Liver (tissue), 9 donors: ENCODE results near the gene ZSCAN10. TPM values are rescaled to one million over a fixed set of nuclear protein-coding genes. Genes with fewer than 3 reads are reported as not detected.

Source experiments
- DNase-seq: peaks from one replicate; pipeline ENCODE4 v3.0.0-alpha.2; 2017; ENCODE audit warnings: low spot score
- H3K27ac ChIP-seq, 2 donors: one replicate each; pipeline ENCODE4 v1.7.0; 2013; ENCODE audit warnings: inconsistent platforms in 2 of 2, low read length in 2 of 2, control low read depth in 1 of 2, low read depth in 1 of 2, mild to moderate bottlenecking in 1 of 2
- H3K27me3 ChIP-seq, 4 donors: one replicate each; pipeline versions ENCODE4 v1.6.1 to v1.7.0; 2013; ENCODE audit warnings: low read length in 3 of 4, inconsistent platforms in 1 of 4, mild to moderate bottlenecking in 1 of 4, moderate library complexity in 1 of 4; ENCODE audit not compliant: control insufficient read depth in 4 of 4, insufficient read depth in 4 of 4
- H3K36me3 ChIP-seq, 4 donors: one replicate each; pipeline versions ENCODE4 v1.6.1 to v1.7.0; 2013; ENCODE audit warnings: low read length in 3 of 4, mild to moderate bottlenecking in 3 of 4, low read depth in 1 of 4, moderate library complexity in 1 of 4; ENCODE audit not compliant: control insufficient read depth in 4 of 4, insufficient read depth in 3 of 4
- H3K4me1 ChIP-seq, 4 donors: one replicate each; pipeline versions ENCODE4 v1.6.1 to v1.7.0; 2013; ENCODE audit warnings: low read length in 3 of 4, mild to moderate bottlenecking in 3 of 4, moderate library complexity in 1 of 4; ENCODE audit not compliant: control insufficient read depth in 4 of 4, insufficient read depth in 4 of 4
- H3K4me3 ChIP-seq, 3 donors: one replicate each; pipeline versions ENCODE4 v1.6.1 to v1.7.0; 2013; ENCODE audit warnings: low read length in 3 of 3, control low read depth in 1 of 3, low read depth in 1 of 3, mild to moderate bottlenecking in 1 of 3
- H3K9ac ChIP-seq, 2 donors: one replicate each; pipeline ENCODE4 v1.7.0; 2013; ENCODE audit warnings: low read length in 2 of 2, mild to moderate bottlenecking in 2 of 2, moderate library complexity in 2 of 2, control low read depth in 1 of 2, low read depth in 1 of 2
- H3K9me3 ChIP-seq, 4 donors: one replicate each; pipeline versions ENCODE4 v1.6.1 to v1.7.0; 2013; ENCODE audit warnings: low read length in 3 of 4; ENCODE audit not compliant: control insufficient read depth in 4 of 4
- EGR1 ChIP-seq, 2 donors: IDR thresholded peaks; 2 replicates each; pipeline ENCODE4 v1.6.1; 2016 to 2018; ENCODE audit warnings: antibody characterized with exemption in 2 of 2, low read depth in 2 of 2
- FOXA1 ChIP-seq: IDR thresholded peaks from 2 replicates; pipeline ENCODE4 v1.6.1; 2016; ENCODE audit warnings: antibody characterized with exemption
- FOXA2 ChIP-seq: IDR thresholded peaks from 2 replicates; pipeline ENCODE4 v1.6.1; 2016; ENCODE audit warnings: antibody characterized with exemption
- GABPA ChIP-seq, 2 donors: IDR thresholded peaks in 1 of 2; conservative IDR thresholded peaks in 1 of 2; 2 replicates each; pipeline ENCODE4 v1.6.1; 2016; ENCODE audit warnings: antibody characterized with exemption in 2 of 2, mild to moderate bottlenecking in 1 of 2, moderate library complexity in 1 of 2
- HNF4A ChIP-seq, 2 donors: conservative IDR thresholded peaks; 2 replicates each; pipeline ENCODE4 v1.6.1; 2016; ENCODE audit warnings: antibody characterized with exemption in 2 of 2, mild to moderate bottlenecking in 2 of 2
- HNF4G ChIP-seq: IDR thresholded peaks from 2 replicates; pipeline ENCODE4 v1.6.1; 2016; ENCODE audit warnings: antibody characterized with exemption
- JUND ChIP-seq, 2 donors: IDR thresholded peaks; 2 replicates each; pipeline ENCODE4 v1.6.1; 2016; ENCODE audit warnings: antibody characterized with exemption in 2 of 2
- NR2F2 ChIP-seq: IDR thresholded peaks from 2 replicates; pipeline ENCODE4 v1.6.1; 2016; ENCODE audit warnings: antibody characterized with exemption
- RAD21 ChIP-seq, 2 donors: IDR thresholded peaks; 2 replicates each; pipeline ENCODE4 v1.6.1; 2016; ENCODE audit warnings: antibody characterized with exemption in 2 of 2, mild to moderate bottlenecking in 2 of 2
- RXRA ChIP-seq, 2 donors: IDR thresholded peaks; 2 replicates each; pipeline ENCODE4 v1.6.1; 2017 to 2018; ENCODE audit warnings: antibody characterized with exemption in 2 of 2, mild to moderate bottlenecking in 1 of 2
- SP1 ChIP-seq: IDR thresholded peaks from 2 replicates; pipeline ENCODE4 v1.6.1; 2018; ENCODE audit warnings: antibody characterized with exemption, mild to moderate bottlenecking
- TAF1 ChIP-seq: conservative IDR thresholded peaks from 2 replicates; pipeline ENCODE4 v1.6.1; 2016; ENCODE audit warnings: antibody characterized with exemption, mild to moderate bottlenecking
- YY1 ChIP-seq: IDR thresholded peaks from 2 replicates; pipeline ENCODE4 v1.6.1; 2016; ENCODE audit warnings: antibody characterized with exemption, mild to moderate bottlenecking
- WGBS: extraction: QIAGEN DNeasy Blood & Tissue Kit; methylation state at CpG from one replicate; pipeline ENCODE4 v1.1.7; 2013; 5-methylcytosine and 5-hydroxymethylcytosine counted together
- polyA plus RNA-seq, 2 donors: library from polyadenylated mRNA; stranded (reverse) in 1 of 2; unstranded in 1 of 2; fragments of 200-250 nt in 1 of 2; fragments of >200 nt in 1 of 2; fragmentation: Nextera tagmentation in 1 of 2; extraction: Ambion mirVana in 1 of 2; gene quantifications; one replicate each; pipeline versions ENCODE4 v1.2.1 to v1.2.3, GENCODE V29; 2013 to 2015
- total RNA-seq, 2 donors: library from RNA; depleted of rRNA; stranded (reverse); fragments of >200 nt; gene quantifications; one replicate each; pipeline ENCODE4 v1.2.3, GENCODE V29; 2014
- TF ChIP-seq, protein P1 (sequence below): IDR thresholded peaks from 2 replicates; pipeline ENCODE4 v1.6.1; 2016; ENCODE audit warnings: antibody characterized with exemption
- TF ChIP-seq, protein P2 (sequence below): IDR thresholded peaks from 2 replicates; pipeline ENCODE4 v1.6.1; 2016; ENCODE audit warnings: antibody characterized with exemption
- TF ChIP-seq, protein P3 (sequence below): IDR thresholded peaks from 2 replicates; pipeline ENCODE4 v1.6.1; 2016; ENCODE audit warnings: antibody characterized with exemption, mild to moderate bottlenecking
- TF ChIP-seq, protein P4 (sequence below): fragments of 150-350 bp; IDR thresholded peaks from 2 replicates; pipeline ENCODE4 v1.5.1; 2017; ENCODE audit warnings: improper control_type of control experiment, low read depth, low read length; ENCODE audit not compliant: missing input control
- TF ChIP-seq, protein P5 (sequence below): IDR thresholded peaks from 2 replicates; pipeline ENCODE4 v1.6.1; 2016; ENCODE audit warnings: antibody characterized with exemption
- donor health status: healthy.
- donor health status: healthy.
- donor health status: healthy.
- donor health status: healthy.
- donor health status: healthy.

The ZSCAN10 gene
- total and polyA plus RNA-seq, 4 donors = not detected

DNA sequence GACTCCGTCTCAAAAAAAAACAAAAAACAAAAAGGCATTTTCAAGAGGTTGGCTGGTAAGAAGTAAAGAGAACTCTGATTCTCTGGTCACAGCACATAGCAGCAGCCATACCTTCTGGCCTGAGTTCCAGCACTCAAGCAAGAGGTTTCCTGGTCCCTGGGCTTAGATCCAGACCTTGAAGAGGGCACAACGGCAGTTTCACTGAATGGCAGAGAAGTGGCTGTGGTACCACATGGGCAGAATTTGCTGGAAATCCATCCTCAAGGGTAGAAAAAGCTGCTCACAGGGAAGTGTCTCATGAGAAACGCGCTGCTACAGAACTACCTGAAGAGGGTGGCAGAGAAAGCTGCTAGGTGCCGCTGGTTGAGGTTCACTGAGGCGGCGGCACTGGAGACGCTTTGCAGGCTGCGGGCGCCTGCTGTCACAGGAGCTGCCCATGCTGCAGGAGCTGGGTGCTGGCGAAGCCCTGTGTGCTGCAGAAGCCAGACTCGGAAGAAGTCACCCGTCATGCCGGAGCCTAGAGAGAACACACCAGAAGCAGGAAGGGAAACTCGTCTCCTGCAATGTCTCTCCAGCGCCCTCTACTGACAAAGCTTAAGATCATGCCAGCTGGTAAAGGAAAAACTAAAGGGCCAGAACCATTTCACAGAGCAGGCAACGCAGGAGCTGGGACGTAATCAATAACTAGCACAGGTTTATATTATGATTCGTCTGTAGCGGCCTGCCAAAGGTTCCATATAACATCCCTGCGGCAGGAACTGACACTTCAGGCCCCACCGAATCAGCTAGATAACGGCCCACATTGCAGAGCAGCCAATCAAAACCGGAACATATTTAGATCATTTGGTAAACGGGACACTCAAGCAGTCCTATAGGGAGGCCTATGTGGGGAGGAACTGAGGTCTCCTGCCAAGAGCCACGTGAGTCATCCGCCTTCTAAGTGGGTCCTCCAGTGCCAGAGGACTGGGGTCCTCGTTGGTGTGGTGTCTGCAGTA, 30.3 kb upstream of the ZSCAN10 start:
- Histone ChIP-seq H3K36me3 (peaks cover 0 to 2% (median 0%) of the 10 kb centered on the region in 4 donors), H3K4me1 (peaks cover 4 to 40% (median 31%) of the 10 kb centered on the region in 4 donors), H3K9me3 (no peaks in the 10 kb centered on the region), H3K27ac (peak overlapping the region; percentile 42 to 65), H3K4me3 (peak overlapping the region; percentile 36 to 62 (median 54)), H3K27me3 (no peaks in the 10 kb centered on the region), H3K9ac (peak overlapping the region; percentile 52 to 77)
- DNase-seq = peak; percentile 61
- TF ChIP-seq RXRA (IDR thresholded peaks at IDR 0.05) = peak; percentile 27 to 30
- TF ChIP-seq, protein P1, sequence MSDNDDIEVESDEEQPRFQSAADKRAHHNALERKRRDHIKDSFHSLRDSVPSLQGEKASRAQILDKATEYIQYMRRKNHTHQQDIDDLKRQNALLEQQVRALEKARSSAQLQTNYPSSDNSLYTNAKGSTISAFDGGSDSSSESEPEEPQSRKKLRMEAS = peak; percentile 40
- TF ChIP-seq YY1 = peak; percentile 67
- no peak for TF ChIP-seq HNF4G
- TF ChIP-seq FOXA1 = no peak
- TF ChIP-seq, protein P2, sequence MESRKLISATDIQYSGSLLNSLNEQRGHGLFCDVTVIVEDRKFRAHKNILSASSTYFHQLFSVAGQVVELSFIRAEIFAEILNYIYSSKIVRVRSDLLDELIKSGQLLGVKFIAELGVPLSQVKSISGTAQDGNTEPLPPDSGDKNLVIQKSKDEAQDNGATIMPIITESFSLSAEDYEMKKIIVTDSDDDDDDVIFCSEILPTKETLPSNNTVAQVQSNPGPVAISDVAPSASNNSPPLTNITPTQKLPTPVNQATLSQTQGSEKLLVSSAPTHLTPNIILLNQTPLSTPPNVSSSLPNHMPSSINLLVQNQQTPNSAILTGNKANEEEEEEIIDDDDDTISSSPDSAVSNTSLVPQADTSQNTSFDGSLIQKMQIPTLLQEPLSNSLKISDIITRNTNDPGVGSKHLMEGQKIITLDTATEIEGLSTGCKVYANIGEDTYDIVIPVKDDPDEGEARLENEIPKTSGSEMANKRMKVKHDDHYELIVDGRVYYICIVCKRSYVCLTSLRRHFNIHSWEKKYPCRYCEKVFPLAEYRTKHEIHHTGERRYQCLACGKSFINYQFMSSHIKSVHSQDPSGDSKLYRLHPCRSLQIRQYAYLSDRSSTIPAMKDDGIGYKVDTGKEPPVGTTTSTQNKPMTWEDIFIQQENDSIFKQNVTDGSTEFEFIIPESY = no peak
- no peak for TF ChIP-seq NR2F2
- no peak for TF ChIP-seq FOXA2
- no peak for TF ChIP-seq JUND (IDR thresholded peaks at IDR 0.05)
- TF ChIP-seq, protein P3, sequence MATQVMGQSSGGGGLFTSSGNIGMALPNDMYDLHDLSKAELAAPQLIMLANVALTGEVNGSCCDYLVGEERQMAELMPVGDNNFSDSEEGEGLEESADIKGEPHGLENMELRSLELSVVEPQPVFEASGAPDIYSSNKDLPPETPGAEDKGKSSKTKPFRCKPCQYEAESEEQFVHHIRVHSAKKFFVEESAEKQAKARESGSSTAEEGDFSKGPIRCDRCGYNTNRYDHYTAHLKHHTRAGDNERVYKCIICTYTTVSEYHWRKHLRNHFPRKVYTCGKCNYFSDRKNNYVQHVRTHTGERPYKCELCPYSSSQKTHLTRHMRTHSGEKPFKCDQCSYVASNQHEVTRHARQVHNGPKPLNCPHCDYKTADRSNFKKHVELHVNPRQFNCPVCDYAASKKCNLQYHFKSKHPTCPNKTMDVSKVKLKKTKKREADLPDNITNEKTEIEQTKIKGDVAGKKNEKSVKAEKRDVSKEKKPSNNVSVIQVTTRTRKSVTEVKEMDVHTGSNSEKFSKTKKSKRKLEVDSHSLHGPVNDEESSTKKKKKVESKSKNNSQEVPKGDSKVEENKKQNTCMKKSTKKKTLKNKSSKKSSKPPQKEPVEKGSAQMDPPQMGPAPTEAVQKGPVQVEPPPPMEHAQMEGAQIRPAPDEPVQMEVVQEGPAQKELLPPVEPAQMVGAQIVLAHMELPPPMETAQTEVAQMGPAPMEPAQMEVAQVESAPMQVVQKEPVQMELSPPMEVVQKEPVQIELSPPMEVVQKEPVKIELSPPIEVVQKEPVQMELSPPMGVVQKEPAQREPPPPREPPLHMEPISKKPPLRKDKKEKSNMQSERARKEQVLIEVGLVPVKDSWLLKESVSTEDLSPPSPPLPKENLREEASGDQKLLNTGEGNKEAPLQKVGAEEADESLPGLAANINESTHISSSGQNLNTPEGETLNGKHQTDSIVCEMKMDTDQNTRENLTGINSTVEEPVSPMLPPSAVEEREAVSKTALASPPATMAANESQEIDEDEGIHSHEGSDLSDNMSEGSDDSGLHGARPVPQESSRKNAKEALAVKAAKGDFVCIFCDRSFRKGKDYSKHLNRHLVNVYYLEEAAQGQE = peak; percentile 6
- TF ChIP-seq, protein P4, sequence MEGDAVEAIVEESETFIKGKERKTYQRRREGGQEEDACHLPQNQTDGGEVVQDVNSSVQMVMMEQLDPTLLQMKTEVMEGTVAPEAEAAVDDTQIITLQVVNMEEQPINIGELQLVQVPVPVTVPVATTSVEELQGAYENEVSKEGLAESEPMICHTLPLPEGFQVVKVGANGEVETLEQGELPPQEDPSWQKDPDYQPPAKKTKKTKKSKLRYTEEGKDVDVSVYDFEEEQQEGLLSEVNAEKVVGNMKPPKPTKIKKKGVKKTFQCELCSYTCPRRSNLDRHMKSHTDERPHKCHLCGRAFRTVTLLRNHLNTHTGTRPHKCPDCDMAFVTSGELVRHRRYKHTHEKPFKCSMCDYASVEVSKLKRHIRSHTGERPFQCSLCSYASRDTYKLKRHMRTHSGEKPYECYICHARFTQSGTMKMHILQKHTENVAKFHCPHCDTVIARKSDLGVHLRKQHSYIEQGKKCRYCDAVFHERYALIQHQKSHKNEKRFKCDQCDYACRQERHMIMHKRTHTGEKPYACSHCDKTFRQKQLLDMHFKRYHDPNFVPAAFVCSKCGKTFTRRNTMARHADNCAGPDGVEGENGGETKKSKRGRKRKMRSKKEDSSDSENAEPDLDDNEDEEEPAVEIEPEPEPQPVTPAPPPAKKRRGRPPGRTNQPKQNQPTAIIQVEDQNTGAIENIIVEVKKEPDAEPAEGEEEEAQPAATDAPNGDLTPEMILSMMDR = peak; percentile 92
- TF ChIP-seq TAF1 = no peak
- TF ChIP-seq HNF4A (conservative IDR thresholded peaks at IDR 0.05) = peak in 1 of 2 donors; percentile 31
- TF ChIP-seq EGR1 (IDR thresholded peaks at IDR 0.05; ENCODE audit: low read depth in 2 of 2) = no peak
- TF ChIP-seq, protein P5, sequence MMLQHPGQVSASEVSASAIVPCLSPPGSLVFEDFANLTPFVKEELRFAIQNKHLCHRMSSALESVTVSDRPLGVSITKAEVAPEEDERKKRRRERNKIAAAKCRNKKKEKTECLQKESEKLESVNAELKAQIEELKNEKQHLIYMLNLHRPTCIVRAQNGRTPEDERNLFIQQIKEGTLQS = peak; percentile 16
- peak; percentile 41 for TF ChIP-seq SP1
- TF ChIP-seq RAD21 (IDR thresholded peaks at IDR 0.05) = peak; percentile 91 to 94
- peak; percentile 16 to 42 for TF ChIP-seq GABPA (IDR thresholded peaks at IDR 0.05 in 1 of 2, conservative IDR thresholded peaks at IDR 0.05 in 1 of 2)
- 13% methylated on average over 28 of the region's 28 CpGs for WGBS
